ENCODE results near the gene CARNS1. TPM values are rescaled to one million over a fixed set of nuclear protein-coding genes. Genes with fewer than 3 reads are reported as not detected.
A peak's percentile ranks its signal among the peaks of the same experiment; 100 is the strongest.

CARNS1 gene
- total RNA-seq, 1 donor from 2014 or later = 1.5 TPM

DNA sequence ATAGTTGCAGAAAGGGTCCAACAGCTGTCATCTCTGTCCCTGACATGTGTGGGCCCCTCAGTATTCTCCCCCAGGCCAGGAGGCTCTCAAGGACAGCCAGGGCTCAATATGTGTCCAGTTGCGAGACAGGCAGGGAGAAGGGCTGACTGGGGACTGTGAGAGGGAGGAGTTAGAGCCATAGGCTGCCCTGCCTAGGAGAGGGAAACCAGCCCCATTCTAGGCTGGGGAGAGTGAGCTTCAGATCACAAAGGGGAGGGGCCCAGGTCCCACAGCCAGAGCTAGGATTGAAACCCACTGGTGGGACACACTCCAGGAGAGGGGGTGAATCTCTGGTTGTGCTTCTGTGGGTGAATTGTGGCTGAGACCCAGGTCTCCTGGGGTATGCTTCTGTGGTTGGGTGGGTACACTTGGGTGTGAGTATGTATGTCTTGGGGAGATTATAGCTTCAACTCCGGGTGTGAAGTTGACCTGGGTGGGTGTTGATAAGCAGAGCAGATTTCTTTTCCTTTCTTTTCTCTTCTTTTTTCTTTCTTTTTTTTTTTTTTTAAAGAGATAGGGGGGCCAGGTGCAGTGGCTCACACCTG lies 2.1 kb upstream of the CARNS1 start:
- Mint-ChIP-seq H3K4me1 (ENCODE audit: unreplicated experiment) (peaks cover 13% of the 10 kb centered on the region), H3K27me3 (peaks cover 54% of the 10 kb centered on the region), H3K9me3 (no peaks in the 10 kb centered on the region), H3K36me3 (no peaks in the 10 kb centered on the region), H3K4me3 (peak overlapping the region; percentile 50), H3K27ac (no peak overlapping the region)
- DNase-seq (ENCODE audit: extremely low spot score, unreplicated experiment) = no peak
- TF ChIP-seq, protein P1, sequence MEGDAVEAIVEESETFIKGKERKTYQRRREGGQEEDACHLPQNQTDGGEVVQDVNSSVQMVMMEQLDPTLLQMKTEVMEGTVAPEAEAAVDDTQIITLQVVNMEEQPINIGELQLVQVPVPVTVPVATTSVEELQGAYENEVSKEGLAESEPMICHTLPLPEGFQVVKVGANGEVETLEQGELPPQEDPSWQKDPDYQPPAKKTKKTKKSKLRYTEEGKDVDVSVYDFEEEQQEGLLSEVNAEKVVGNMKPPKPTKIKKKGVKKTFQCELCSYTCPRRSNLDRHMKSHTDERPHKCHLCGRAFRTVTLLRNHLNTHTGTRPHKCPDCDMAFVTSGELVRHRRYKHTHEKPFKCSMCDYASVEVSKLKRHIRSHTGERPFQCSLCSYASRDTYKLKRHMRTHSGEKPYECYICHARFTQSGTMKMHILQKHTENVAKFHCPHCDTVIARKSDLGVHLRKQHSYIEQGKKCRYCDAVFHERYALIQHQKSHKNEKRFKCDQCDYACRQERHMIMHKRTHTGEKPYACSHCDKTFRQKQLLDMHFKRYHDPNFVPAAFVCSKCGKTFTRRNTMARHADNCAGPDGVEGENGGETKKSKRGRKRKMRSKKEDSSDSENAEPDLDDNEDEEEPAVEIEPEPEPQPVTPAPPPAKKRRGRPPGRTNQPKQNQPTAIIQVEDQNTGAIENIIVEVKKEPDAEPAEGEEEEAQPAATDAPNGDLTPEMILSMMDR (conservative IDR thresholded peaks at IDR 0.05) = no peak

DNA sequence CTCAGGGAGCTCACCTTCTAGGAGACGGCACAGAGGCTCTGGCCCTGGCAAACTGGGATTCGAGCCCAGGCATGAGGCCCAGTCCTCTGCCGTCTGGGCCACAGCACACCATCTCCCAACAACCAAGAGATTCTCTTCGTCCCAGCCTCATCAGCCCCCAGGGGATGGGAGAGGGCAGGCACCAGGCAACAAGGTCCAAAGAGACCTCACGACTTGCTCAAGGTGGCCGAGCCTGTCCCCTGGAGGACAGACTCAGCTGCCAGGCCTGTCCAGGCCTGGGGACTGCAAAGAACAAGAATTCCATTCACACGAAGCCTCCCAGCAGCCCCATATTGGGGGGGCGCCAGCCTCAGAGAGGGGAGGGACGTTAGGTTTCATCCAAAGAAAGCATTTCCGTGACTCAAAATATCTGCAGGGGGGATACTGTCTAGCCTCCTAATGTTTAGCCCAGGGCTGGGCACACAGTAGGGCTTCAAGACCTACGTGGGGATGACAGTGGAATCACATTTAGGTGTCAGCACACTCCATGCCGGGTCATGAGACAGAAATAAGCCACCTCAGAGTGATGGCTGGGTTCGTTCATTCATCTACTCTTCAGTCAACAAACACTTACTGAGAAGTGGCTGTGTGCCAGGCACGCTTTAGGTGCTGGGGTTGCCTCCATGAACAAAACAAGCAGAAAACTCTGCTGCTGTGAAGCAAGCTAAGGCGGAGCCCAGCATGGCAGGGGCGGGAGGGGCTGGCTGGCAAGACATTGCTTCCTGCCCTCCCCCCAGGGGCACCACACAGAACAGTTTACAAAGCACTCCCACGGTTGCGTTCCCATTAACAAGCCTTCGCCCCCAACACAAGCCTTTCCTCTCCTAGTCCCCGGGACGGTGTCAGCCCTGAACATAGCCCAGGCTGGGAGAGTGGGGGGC lies 1.2 kb downstream of the CARNS1 start:
- no peaks in the 10 kb centered on the region for H3K36me3 Mint-ChIP-seq
- TF ChIP-seq, protein P1 (conservative IDR thresholded peaks at IDR 0.05) = no peak
- H3K9me3 Mint-ChIP-seq = no peaks in the 10 kb centered on the region
- H3K27ac Mint-ChIP-seq = no peak overlapping the region
- peaks cover 48% of the 10 kb centered on the region for H3K27me3 Mint-ChIP-seq
- DNase-seq (ENCODE audit: extremely low spot score, unreplicated experiment) = no peak
- H3K4me3 Mint-ChIP-seq = peak overlapping the region; percentile 77
- H3K4me1 Mint-ChIP-seq (ENCODE audit: unreplicated experiment) = peaks cover 17% of the 10 kb centered on the region

DNA sequence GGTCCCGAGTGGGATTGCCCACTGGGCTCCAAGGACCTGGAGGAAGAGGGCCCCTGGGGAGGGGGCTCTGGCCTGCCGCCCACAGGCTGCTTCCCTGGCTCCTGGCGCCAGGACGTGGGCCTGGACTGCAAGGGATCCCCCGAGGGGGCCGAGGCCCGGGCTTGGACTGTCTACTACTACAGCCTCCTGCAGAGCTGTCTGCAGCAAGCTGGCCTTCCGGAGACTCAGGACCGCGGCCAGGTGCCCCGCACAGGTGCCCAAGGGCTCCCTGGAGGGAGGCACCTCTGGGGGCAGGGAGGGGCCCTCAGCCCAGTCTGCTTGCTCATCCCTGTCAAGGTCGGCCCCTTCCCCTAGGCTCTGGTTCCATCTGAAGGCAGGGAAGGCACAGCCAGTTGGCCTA lies 1.9 kb downstream of the CARNS1 start:
- TF ChIP-seq, protein P1 (conservative IDR thresholded peaks at IDR 0.05) = no peak
- H3K9me3 Mint-ChIP-seq = no peaks in the 10 kb centered on the region
- H3K27me3 Mint-ChIP-seq = peaks cover 40% of the 10 kb centered on the region
- no peak overlapping the region for H3K27ac Mint-ChIP-seq
- H3K36me3 Mint-ChIP-seq = no peaks in the 10 kb centered on the region
- peaks cover 17% of the 10 kb centered on the region for H3K4me1 Mint-ChIP-seq (ENCODE audit: unreplicated experiment)
- H3K4me3 Mint-ChIP-seq = no peak overlapping the region
- DNase-seq (ENCODE audit: extremely low spot score, unreplicated experiment) = no peak

DNA sequence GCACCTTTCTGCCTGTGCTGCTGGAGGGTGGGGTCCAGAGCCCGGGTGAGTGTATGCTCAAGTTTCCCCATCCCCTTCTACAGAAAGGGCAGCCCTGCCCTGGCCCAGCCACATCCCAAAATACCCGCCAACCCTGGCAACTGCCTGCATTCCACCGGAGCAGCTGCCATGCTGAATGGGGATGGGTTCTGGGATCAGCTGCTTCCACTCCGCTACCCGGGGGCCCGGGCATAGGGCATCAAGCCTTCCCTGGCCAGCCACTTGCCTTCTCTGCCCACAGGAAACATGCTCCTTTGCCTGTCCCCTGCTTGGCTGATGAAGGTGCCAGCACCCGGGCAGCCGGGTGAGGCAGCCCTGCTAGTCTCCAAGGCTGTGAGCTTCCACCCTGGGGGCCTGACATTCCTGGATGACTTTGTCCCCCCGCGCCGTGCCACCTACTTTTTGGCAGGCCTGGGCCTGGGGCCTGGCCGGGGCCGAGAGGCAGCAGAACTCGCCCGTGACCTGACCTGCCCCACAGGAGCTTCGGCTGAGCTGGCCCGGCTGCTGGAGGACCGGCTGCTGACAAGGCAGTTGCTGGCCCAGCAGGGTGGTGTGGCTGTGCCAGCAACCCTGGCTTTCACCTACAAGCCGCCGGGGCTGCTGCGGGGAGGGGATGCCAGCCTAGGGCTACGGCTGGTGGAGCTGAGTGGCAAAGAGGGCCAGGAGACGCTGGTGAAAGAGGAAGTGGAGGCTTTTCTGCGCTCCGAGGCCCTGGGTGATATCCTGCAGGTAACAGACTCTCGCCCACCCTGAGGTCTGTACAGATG lies 3.2 kb downstream of the CARNS1 start:
- no peak for DNase-seq (ENCODE audit: extremely low spot score, unreplicated experiment)
- Mint-ChIP-seq H3K4me1 (ENCODE audit: unreplicated experiment) (peaks cover 13% of the 10 kb centered on the region), H3K4me3 (no peak overlapping the region), H3K27me3 (peaks cover 28% of the 10 kb centered on the region), H3K9me3 (no peaks in the 10 kb centered on the region), H3K27ac (no peak overlapping the region), H3K36me3 (no peaks in the 10 kb centered on the region)
- TF ChIP-seq, protein P1 (conservative IDR thresholded peaks at IDR 0.05) = no peak

DNA sequence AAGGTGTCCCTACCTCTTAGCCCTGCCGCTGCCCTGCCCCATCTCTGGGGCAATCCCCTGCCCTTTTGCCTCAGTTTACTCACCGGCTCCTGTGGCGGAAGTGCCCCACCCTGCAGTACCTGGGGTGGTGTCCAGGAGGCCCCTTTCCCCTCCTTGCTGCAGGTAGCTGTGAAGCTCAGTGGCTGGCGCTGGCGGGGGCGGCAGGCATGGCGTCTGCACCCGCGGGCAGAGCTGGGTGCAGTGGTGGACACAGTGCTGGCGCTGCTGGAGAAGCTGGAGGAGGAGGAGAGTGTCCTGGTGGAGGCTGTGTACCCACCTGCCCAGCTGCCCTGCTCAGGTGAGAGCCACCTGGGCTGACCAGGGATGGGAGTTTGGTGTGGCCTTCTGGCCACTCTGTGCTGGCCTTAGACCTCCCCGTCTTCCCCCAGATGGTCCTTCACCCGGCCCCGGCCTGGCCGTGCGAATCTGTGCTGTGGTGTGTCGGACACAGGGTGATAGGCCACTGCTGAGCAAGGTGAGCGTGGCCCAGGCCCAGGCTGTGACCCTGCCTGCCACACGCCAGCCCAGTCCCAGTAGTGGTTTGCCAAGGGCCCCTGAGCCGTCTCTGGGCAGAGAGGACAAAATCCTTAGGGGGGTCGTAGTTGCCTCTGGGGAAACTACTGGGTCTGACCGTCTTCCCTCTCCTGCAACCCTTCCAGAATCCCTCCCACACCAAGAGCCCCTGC lies 4.0 kb downstream of the CARNS1 start:
- Mint-ChIP-seq H3K27me3 (peaks cover 20% of the 10 kb centered on the region), H3K4me3 (peak overlapping the region; percentile 81), H3K4me1 (ENCODE audit: unreplicated experiment) (peaks cover 13% of the 10 kb centered on the region), H3K9me3 (no peaks in the 10 kb centered on the region), H3K36me3 (no peaks in the 10 kb centered on the region), H3K27ac (no peak overlapping the region)
- TF ChIP-seq, protein P1 (conservative IDR thresholded peaks at IDR 0.05) = no peak
- no peak for DNase-seq (ENCODE audit: extremely low spot score, unreplicated experiment)

Measured in type B pancreatic cell (in vitro differentiated cells).